Lower leg skin (tissue), 4 donors: Measurements from ENCODE around the gene SF3B2. TPM values are rescaled to one million over a fixed set of nuclear protein-coding genes. Genes with fewer than 3 reads are reported as not detected.

ENCODE experiments used
- DNase-seq, 2 donors: peaks; one replicate each; pipeline ENCODE4 v3.0.0-alpha.2; 2019; ENCODE audit warnings: low spot score in 2 of 2
- H3K4me3 ChIP-seq: fragments of 200-600 bp; sonication (generic); 2 replicates; pipeline ENCODE4 v1.5.1; 2017; ENCODE audit warnings: mild to moderate bottlenecking, low read depth; ENCODE audit not compliant: poor library complexity, severe bottlenecking
- POLR2A ChIP-seq, 2 donors: fragments of 450-650 bp; IDR thresholded peaks; one replicate each; pipeline ENCODE4 v1.6.1; 2016 to 2017; ENCODE audit warnings: antibody characterized with exemption in 2 of 2, mild to moderate bottlenecking in 1 of 2, moderate library complexity in 1 of 2
- WGBS, 2 donors: methylation state at CpG; one replicate each; pipeline ENCODE4 v1.1.5; 2018; 5-methylcytosine and 5-hydroxymethylcytosine counted together
- intact Hi-C: fragments of 100-400 bp; cut with DNase I; formaldehyde crosslinking; loops from one replicate; pipeline ENCODE4 v1.15.0; 2023; ENCODE audit warnings: low total_unique reads
- total RNA-seq, 4 donors: library from RNA; depleted of rRNA; stranded (reverse); fragments of >200 nt; gene quantifications; one replicate each; pipeline ENCODE4 v1.1.0, GENCODE V29; 2016
- TF ChIP-seq, protein P1 (sequence below), 3 donors: fragments of 450-650 bp; IDR thresholded peaks; one replicate each; pipeline ENCODE4 v1.5.1; 2016; ENCODE audit warnings: antibody characterized with exemption in 3 of 3, mild to moderate bottlenecking in 3 of 3, moderate library complexity in 2 of 3

SF3B2 gene
- total RNA-seq, 4 donors from 2014 or later, result 94.3 to 160 (median 114) TPM

DNA sequence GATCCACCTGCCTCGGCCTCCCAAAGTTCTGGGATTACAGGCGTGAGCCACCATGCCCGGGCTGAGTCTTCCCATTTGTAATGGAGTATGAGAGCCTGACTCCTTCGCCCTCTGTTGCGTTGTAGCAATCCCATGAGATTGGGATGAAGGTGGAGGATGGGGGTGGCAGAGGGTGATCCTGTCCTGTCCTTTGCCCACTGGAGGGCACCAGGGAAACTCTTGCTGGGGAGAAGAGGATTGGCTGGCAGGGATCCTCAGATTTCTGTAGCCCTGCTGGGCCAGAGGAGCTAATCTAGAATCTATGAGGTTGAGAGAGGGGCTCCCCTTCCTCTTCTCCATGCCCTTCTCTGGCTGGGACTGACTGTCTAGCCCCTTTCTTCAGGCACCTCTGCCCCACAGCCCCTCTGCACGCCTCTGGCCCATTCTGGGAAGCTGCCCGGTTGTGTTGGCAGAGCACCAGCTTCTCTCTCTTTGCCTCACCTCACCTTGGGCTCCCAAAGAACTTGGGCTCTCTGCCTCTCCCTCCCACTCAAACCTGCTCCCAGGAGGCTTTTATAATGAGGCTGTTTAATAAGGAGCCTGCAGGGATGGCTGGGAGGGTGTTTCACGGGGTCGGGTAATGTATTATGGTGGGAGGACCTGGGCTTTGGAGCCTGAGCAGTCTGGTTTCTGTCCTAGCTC lies 16.4 kb upstream of the SF3B2 start:
- H3K4me3 ChIP-seq, result no peak overlapping the region
- no peak for TF ChIP-seq POLR2A (IDR thresholded peaks at IDR 0.05)
- TF ChIP-seq, protein P1, sequence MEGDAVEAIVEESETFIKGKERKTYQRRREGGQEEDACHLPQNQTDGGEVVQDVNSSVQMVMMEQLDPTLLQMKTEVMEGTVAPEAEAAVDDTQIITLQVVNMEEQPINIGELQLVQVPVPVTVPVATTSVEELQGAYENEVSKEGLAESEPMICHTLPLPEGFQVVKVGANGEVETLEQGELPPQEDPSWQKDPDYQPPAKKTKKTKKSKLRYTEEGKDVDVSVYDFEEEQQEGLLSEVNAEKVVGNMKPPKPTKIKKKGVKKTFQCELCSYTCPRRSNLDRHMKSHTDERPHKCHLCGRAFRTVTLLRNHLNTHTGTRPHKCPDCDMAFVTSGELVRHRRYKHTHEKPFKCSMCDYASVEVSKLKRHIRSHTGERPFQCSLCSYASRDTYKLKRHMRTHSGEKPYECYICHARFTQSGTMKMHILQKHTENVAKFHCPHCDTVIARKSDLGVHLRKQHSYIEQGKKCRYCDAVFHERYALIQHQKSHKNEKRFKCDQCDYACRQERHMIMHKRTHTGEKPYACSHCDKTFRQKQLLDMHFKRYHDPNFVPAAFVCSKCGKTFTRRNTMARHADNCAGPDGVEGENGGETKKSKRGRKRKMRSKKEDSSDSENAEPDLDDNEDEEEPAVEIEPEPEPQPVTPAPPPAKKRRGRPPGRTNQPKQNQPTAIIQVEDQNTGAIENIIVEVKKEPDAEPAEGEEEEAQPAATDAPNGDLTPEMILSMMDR (IDR thresholded peaks at IDR 0.05), result no peak
- no peak for DNase-seq
- intact Hi-C loops, result no loop called here
- 62 to 71% methylated on average over 9 of the region's 9 CpGs for WGBS, 2 donors

DNA sequence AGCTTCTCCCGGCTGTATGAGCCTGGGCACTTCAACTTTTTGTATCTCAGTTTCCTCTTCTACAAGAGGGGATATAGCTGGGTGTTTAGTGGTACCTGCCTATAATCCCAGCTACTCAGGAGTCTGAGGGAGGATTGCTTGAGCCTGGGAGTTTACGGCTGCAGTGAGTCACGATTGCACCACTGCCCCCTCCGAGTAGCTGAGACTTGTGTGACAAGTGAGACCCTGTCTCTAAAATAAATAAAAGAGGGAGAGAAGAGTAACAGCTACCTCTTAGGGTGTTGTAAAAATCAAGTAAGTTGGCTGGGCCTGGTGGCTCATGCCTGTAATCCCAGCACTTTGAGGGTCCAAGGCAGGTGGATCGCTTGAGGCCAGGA lies 15.8 kb upstream of the SF3B2 start:
- TF ChIP-seq POLR2A (IDR thresholded peaks at IDR 0.05), result no peak
- TF ChIP-seq, protein P1 (IDR thresholded peaks at IDR 0.05), result no peak
- intact Hi-C loops, result no loop called here
- DNase-seq, result no peak
- no peak overlapping the region for H3K4me3 ChIP-seq
- WGBS, 2 donors, result 77 to 81% methylated on average over 5 of the region's 5 CpGs

DNA sequence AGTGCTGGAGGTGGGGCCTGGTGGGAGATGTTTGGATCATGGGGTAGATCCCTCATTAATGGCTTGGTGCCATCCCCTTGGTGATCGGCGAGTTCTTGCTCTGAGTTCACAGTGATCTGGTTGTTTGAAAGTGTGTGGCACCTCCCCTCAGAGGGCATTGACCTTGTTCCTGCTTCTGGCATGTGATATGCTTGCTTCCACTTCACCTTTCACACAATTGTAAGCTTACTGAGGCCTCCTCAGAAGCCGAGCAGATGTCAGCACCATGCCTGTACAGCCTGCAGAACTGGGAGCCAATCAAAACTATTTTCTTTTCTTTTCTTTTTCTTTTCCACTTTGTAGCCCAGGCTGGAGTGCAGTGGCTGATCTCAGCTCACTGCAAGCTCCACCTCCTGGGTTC lies 14.8 kb upstream of the SF3B2 start:
- DNase-seq, result no peak
- TF ChIP-seq, protein P1 (IDR thresholded peaks at IDR 0.05), result no peak
- TF ChIP-seq POLR2A (IDR thresholded peaks at IDR 0.05), result no peak
- 92 to 95% methylated on average over 3 of the region's 3 CpGs for WGBS, 2 donors
- no peak overlapping the region for H3K4me3 ChIP-seq
- intact Hi-C loops, result no loop called here

GRCh38 chr11:66039765-66040164 lies 12.4 kb upstream of the SF3B2 start:
- TF ChIP-seq, protein P1 (IDR thresholded peaks at IDR 0.05), result no peak
- no peak for TF ChIP-seq POLR2A (IDR thresholded peaks at IDR 0.05)
- 79 to 83% methylated on average over 3 of the region's 3 CpGs for WGBS, 2 donors
- no peak for DNase-seq
- no peak overlapping the region for H3K4me3 ChIP-seq
- intact Hi-C loops, result no loop called here

- DNase-seq, result no peak
- intact Hi-C loops, result no loop called here
- TF ChIP-seq POLR2A (IDR thresholded peaks at IDR 0.05), result no peak
- TF ChIP-seq, protein P1 (IDR thresholded peaks at IDR 0.05), result no peak
- no peak overlapping the region for H3K4me3 ChIP-seq
- WGBS, 2 donors, result 95 to 97% methylated on average over 71 to 74 of the region's 81 CpGs
These were observed 9.8 kb upstream of the SF3B2 start for GRCh38 chr11:66042227-66042995.
